Measurements from ENCODE around the gene RPS10. TPM values are rescaled to one million over a fixed set of nuclear protein-coding genes. Genes with fewer than 3 reads are reported as not detected.

RPS10 gene
- total RNA-seq = 1,291 and 1,536 TPM in 2 replicates

DNA sequence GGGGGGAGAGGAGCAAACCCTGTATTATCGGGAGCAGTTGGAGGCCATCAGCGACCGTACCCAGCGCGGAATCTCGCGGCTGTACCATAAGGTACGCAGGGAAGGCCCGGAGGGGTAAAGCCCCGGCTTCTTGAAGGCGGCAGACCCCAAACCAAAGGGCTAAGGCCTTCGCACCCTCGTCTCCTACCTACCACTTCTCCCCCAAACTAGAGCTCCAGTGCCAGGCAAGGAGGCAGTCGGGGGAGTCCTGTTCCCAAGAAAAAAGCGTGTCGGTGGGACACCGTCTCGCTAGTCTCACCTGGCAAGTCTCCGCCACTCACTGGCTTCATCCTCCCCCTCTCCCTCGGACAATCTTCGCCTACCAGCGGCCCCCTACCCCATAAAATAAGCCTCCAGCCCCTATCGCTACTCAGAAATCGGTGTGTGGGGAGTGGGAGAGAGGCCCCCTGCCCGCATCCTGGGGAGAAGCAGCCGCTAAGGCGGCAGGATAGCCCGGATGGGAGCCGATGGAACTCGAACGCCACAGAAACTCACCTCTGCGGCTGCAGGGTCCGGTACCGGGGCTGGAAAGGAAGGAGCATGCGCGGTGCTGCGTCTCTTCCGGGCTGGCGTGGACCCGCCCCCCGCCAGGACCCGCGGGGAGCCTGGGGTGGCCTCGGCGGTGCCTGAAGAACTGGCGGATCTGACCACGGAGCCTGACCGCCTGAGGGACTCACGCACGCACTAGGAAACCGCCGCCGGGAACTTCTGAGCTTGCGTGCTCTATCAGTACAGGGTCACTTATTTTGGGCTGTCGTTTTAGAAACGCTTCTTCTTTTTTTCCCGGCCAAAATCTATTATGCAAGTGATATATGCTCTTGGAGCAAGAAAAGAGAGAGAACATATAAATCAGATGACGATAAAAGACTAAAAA lies at the start of gene RPS10:
TSS of gene RPS10 (minus strand) at position 572 of the 913 bp plus-strand sequence. CDS start 848 bp downstream, outside the sequence.
- peak; percentile 81 to 93 for DNase-seq (ENCODE audit: low read depth in 2 of 2)

DNA sequence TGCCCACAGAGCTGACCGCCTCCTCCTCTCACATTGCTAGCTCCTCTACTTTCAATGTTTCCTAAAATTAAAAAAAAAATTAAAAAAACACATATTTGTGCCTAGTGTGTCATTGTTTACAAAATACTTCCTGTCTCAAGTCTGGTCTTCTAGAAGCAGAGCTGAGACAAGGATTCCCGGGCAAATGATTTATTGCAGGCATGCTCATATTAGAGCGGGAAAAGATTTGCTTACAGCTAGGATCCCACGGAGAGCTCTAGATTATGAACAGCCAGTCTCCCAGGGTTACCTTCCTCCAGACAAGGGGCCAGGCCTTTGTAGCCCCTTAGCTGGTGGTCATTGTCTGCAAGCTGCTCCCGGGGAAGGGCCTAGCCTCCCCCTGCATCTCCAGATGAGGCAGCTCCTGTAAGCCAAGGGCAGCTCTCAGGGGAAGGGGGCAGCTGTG lies 49.4 kb upstream of the RPS10 start:
- no peak for DNase-seq (ENCODE audit: low read depth in 2 of 2)

GRCh38 chr6:34474754-34475153 lies 48.9 kb upstream of the RPS10 start:
- no peak for DNase-seq (ENCODE audit: low read depth in 2 of 2)

GRCh38 chr6:34473967-34474366 lies 48.1 kb upstream of the RPS10 start:
- DNase-seq (ENCODE audit: low read depth in 2 of 2) = no peak

DNA sequence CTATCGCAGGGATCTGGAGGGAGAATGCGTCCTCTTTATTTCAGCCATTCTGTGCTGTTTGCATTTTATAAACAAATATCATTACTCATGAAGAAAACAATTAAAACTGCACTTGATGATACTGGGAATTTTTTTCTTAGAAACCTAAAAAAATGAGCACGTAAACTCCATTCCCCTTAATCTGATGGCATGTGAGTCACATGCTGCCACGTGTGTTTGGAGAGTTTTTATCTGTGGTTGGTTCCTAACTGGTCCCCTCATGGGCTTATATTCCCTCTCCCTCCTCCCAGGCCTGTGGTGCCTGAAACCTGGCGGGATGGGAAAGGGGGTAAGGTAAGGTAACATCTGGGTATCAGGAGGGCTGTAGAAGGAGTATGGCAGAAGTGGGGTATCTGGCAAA lies 46.6 kb upstream of the RPS10 start:
- DNase-seq (ENCODE audit: low read depth in 2 of 2) = no peak

DNA sequence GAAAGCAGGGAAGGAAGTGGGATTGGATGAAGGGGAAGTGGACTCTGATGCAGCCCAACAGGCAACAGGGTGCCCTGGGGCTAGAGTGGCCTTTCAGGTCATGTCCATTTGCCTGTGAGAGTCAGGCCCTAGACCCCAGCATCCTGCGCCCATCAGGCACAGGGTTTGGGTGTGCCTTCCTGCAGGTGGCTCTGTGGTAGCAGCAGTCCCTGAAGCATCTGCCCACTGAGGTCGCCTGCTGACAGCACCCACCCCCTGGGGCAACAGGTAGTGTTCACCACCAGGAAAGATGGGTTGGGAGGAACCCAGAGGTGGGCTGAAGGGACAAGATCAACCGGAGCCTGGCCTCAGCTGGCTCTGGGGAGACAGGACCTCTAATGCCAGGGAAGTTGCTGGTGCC lies 43.6 kb upstream of the RPS10 start:
- no peak for DNase-seq (ENCODE audit: low read depth in 2 of 2)

DNA sequence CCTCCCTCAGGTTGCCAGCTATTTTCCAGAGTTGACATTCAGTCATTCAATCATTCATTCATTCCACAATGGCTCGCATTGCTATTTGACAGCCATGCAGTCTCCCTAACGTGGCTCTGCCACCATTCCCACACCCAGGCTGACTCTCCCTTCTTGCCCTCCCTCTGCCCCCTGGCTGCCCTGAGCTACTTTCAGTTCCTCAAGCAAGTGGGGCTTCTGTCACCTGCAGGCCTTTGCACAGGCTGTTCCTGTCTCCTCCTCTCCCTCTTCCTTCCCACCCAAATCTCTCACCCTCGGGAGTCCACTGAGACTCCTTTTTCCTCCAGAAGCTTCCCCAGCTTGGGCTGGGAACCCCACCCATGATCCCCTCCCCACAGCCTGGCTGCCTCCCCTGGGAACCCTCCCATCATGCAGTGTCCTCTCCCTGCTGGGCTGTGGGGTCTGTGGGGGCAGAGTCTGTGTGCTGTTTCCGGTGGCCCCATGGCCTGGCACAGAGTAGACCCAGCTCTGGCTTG lies 42.6 kb upstream of the RPS10 start:
- no peak for DNase-seq (ENCODE audit: low read depth in 2 of 2)

- no peak for DNase-seq (ENCODE audit: low read depth in 2 of 2)
Observed at GRCh38 chr6:34466242-34467185, 40.6 kb upstream of the RPS10 start.

DNA sequence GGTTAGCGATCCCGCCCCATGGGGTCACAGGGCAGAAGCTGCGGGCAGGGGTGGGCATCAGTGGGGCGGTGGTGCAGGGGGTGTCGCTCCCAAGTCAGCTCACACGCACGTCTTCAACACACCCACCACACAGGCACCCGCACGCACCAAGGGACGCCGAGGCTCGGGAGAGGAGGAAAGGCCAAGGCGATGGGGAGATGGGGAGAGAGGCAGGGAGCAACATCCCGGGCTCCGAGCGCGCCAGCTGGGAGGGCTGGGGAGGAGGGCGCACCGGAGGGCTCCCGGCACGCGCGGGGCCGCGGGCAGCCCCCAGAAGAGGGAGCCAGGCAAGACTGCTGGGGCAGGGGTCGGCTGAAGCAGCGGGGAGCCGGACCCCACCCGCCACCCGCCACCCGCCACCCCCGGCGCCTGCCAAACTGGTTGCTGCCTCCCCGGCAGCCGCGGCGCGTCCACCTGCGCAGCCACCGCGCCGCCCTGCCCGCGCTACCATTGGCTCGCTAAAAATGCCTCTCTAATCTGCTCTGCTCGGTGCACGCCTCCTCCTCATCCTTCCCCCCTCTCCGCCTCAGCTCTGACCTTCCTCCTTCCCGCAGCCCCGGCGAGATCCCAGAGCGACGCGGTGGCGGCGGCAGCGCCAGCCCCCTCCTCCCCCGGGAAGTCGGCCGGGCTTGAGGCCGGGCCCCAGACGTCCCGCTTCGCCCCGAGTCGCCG lies 39.8 kb upstream of the RPS10 start, which contains the start of gene PACSIN1:
TSS of gene PACSIN1 (plus strand) at position 546 of the 711 bp plus-strand sequence. CDS start 60,230 bp downstream, outside the sequence.
- no peak for DNase-seq (ENCODE audit: low read depth in 2 of 2)

DNA sequence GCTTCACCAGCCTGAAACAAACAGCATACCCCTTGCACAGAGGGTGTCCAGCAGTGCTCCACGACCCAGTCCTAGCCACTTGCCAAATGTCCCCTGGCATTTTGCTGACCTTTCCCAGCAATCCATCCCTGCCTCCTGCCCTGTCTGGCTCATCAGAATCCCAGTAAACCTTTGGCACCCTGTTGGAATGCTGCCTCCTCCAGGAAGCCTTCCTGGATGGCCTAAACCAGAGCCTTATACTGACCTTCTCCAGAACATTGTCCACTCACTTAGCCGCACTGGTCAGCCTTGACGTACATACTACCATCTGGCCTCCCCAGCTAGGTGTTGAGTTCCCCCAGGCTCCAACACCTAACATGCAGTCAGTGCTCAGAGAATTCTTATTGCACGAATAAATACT lies 38.0 kb upstream of the RPS10 start:
- no peak for DNase-seq (ENCODE audit: low read depth in 2 of 2)

DNA sequence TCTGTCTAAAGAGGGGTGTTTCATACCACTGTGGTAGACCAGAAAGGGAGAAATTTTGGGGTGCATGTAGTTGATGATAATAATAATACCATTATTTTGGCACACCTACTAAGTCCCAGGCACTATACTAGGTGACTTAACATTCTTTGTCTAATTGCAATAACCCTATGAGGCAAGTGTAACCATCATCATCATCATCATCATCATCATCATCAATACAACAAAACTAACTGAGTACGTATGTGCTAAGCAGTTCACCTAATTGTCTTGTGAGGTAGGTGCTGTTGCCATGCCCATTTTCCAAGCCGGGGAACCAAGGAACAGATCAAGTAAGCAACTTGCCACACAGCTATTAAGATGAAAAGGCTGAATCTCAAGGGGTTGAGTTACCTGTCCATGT lies 37.4 kb upstream of the RPS10 start:
- DNase-seq (ENCODE audit: low read depth in 2 of 2) = no peak

DNA sequence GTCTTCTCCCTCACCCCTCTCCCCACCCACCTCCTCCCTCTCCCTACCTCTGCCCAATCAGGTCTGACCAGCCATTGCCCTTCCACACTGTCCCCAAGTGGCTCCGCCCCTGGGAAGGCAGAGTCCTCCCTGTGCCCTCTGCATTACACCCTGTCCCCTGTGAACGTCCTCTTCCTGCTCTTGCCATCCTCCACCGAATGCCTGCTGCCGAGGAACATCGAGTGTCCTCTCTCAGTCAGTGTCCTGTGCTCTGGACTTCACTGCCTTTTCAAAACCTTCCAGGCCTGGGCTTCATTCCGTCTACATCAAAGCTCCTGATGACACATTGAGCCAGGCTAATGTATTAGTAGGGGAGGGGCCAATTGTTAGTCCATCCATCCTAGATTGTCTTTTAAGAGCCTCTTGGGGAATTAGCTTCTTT lies 36.7 kb upstream of the RPS10 start:
- DNase-seq (ENCODE audit: low read depth in 2 of 2) = no peak

DNA sequence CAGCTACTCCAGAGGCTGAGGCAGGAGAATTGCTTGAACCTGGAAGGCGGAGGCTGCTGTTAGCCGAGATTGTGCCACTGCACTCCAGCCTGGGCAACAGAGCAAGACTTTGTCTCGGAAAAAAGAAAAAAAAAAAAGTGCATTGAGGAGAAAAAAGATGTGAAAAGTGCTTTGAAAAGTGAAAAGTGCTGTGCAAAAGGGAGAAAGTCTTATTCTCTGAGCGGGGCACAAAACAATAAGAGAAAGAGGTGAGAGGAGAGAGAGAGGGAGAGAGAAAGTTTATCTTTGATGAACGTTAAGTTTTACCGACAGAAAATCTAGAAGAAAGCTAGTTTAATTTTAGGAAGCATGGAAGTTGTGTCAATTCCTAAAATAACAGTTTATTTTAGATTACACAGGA lies 36.1 kb upstream of the RPS10 start:
- DNase-seq (ENCODE audit: low read depth in 2 of 2) = no peak

- DNase-seq (ENCODE audit: low read depth in 2 of 2) = peak; percentile 50 to 58
Observed at GRCh38 chr6:34460796-34461507, 35.1 kb upstream of the RPS10 start.

- DNase-seq (ENCODE audit: low read depth in 2 of 2) = peak; percentile 40 to 68
Observed at GRCh38 chr6:34459899-34460593, 34.2 kb upstream of the RPS10 start.

GRCh38 chr6:34457742-34458735 lies 32.2 kb upstream of the RPS10 start:
- DNase-seq (ENCODE audit: low read depth in 2 of 2) = no peak

DNA sequence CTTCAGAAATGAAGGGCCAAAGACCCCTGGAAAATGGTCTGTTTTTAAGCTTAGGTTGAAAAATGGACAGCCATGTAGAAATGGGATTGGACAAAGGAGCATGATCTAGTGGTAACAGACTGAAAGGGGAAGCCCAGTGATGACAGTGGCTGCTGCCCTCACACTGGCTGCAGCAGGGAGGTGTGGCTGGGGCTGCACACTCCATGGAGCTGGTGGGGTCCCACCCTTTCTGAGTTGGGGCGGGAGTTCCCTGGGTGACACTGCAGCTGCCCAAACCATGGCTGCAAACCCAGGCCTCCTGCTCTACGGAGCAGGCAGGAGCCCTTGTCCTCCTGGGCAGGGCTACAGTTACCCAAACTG lies 31.5 kb upstream of the RPS10 start:
- DNase-seq (ENCODE audit: low read depth in 2 of 2) = no peak

- DNase-seq (ENCODE audit: low read depth in 2 of 2) = no peak
Observed at GRCh38 chr6:34455831-34456230, 30.0 kb upstream of the RPS10 start.

GRCh38 chr6:34451192-34451591 lies 25.3 kb upstream of the RPS10 start:
- DNase-seq (ENCODE audit: low read depth in 2 of 2) = no peak

Measured in dermis microvascular lymphatic vessel endothelial cell (primary cell).